Middle frontal gyrus (tissue), 1 donor: ENCODE measurements around the gene NR1D2.

Experiments
- DNase-seq: peaks from one replicate; pipeline ENCODE4 v3.0.0-alpha.2; 2015; ENCODE audit warnings: low spot score; ENCODE audit errors: extremely low spot score

The NR1D2 gene

GRCh38 chr3:23931597-23931996, 13.5 kb upstream of the NR1D2 start:
- DNase-seq = no peak

- no peak for DNase-seq
These were observed 12.5 kb upstream of the NR1D2 start for GRCh38 chr3:23932571-23932970.

GRCh38 chr3:23934253-23934652, 10.8 kb upstream of the NR1D2 start:
- no peak for DNase-seq

- DNase-seq = no peak
These were observed 7.8 kb upstream of the NR1D2 start for GRCh38 chr3:23937296-23937695.

- no peak for DNase-seq
These were observed 6.4 kb upstream of the NR1D2 start for GRCh38 chr3:23938688-23939087.

- no peak for DNase-seq
These were observed 4.3 kb upstream of the NR1D2 start for GRCh38 chr3:23940775-23941174.

GRCh38 chr3:23941440-23941839, 3.6 kb upstream of the NR1D2 start:
- DNase-seq = no peak

- DNase-seq = no peak
These were observed 2.5 kb upstream of the NR1D2 start for GRCh38 chr3:23942546-23942945.

- DNase-seq = no peak
These were observed 891 bp upstream of the NR1D2 start for GRCh38 chr3:23944007-23944783.

- no peak for DNase-seq
These were observed 502 bp downstream of the NR1D2 start for GRCh38 chr3:23945663-23945912.

GRCh38 chr3:23945913-23946687, 1.0 kb downstream of the NR1D2 start:
- DNase-seq = peak; percentile 94

- DNase-seq = no peak
These were observed 3.7 kb downstream of the NR1D2 start for GRCh38 chr3:23948761-23949160.

GRCh38 chr3:23949784-23950183, 4.7 kb downstream of the NR1D2 start:
- no peak for DNase-seq

GRCh38 chr3:23950293-23950692, 5.2 kb downstream of the NR1D2 start:
- DNase-seq = no peak

GRCh38 chr3:23952646-23953045, 7.6 kb downstream of the NR1D2 start:
- no peak for DNase-seq

- no peak for DNase-seq
These were observed 8.4 kb downstream of the NR1D2 start for GRCh38 chr3:23953523-23953922.

- no peak for DNase-seq
These were observed 9.1 kb downstream of the NR1D2 start for GRCh38 chr3:23954144-23954543.

GRCh38 chr3:23956701-23957100, 11.6 kb downstream of the NR1D2 start:
- DNase-seq = no peak

- DNase-seq = no peak
These were observed 14.2 kb downstream of the NR1D2 start for GRCh38 chr3:23959135-23959900.

GRCh38 chr3:23960649-23961048, 15.6 kb downstream of the NR1D2 start:
- no peak for DNase-seq

GRCh38 chr3:23961066-23961465, 16.0 kb downstream of the NR1D2 start:
- no peak for DNase-seq

GRCh38 chr3:23961913-23962312, 16.8 kb downstream of the NR1D2 start:
- no peak for DNase-seq
